HG03060 (cell line): ENCODE measurements around the gene RCVRN.

Experiments used
- ATAC-seq: cut with Tn5 transposase; IDR thresholded peaks from one replicate; pipeline ENCODE4 v1.9.1; 2021; ENCODE audit warnings: low read depth, moderate number of reproducible peaks; ENCODE audit not compliant: unreplicated experiment

The RCVRN gene

DNA sequence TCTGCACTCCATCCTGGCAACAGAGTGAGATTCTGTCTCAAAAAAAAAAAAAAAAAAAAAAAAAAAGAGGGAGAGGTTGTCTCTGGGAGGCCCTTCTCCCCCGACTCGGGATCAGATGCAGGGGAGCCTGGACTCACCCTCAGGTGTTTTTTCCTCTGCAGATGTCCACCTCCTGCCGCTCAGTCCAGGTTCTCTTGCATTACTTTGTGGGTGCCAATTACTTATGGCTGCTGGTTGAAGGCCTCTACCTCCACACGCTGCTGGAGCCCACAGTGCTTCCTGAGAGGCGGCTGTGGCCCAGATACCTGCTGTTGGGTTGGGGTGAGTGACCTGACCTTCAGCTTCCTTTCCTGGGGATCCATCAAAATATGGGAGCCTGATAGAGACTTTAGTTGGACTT lies 45.3 kb downstream of the RCVRN start:
- no peak for ATAC-seq

DNA sequence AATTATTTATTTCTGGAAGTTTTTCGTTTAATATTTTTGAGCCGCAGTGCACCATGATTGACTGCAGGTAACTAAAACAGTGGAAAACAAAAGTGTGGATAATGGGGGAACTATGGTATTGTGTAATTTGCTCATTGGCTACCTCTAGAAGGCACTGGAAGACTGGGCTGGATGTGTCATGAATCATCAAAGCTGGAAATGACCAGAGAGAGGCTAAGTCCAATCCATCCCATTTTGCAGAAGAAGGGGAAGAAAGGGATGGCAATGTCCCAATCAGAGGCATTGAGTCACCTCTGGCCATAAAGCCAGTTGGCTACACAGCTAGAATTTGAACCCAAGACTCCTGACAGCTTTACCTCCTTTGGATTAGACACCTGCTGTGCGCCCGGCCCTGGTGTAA lies 50.0 kb downstream of the RCVRN start:
- ATAC-seq, result no peak

DNA sequence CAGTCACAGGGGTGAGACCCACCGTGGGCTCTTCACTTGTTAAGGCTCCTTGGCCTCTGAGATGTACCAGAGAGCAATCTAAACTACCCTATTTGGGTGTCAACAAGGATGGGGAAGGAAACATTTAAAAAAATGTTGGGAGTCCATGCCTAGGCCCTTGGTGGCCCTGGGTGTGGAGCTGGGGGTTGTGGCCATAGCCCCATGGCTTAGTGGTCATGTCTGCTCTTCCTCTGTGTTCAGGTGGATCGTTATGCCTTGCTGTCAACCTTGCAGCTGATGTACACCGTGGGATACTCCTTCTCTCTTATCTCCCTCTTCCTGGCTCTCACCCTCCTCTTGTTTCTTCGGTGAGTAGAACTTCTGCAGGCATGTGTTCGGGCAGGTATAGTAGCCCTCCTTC lies 50.8 kb downstream of the RCVRN start:
- ATAC-seq, result no peak

DNA sequence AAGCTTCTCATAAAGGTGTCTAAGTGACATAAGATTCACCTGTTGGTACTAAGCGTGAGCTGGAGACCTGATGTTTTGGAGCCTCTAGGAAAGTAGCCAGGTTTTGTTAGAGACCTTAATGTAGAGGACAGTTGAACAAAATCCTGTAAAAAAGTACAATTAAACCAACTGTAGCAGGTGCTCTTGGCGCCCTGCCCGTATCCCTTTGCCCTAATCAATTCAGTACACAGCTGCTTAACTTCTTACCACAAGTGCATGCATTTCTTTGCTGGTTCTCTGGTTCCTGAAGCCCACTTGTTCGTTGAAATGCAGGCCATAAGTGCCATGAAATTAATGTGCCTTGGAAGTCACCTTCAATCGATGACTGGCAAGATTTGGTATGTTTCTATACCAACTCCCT lies 54.9 kb downstream of the RCVRN start:
- no peak for ATAC-seq
